GM19240 (cell line): ENCODE data around the gene FHIP1B.

Source experiments
- DNase-seq: peaks from one replicate; pipeline ENCODE4 v3.0.0; 2011; ENCODE audit warnings: low spot score; ENCODE audit not compliant: insufficient read length

The FHIP1B gene

GRCh38 chr11:6240139-6240538 is 5.7 kb upstream of the FHIP1B start:
- no peak for DNase-seq

DNA sequence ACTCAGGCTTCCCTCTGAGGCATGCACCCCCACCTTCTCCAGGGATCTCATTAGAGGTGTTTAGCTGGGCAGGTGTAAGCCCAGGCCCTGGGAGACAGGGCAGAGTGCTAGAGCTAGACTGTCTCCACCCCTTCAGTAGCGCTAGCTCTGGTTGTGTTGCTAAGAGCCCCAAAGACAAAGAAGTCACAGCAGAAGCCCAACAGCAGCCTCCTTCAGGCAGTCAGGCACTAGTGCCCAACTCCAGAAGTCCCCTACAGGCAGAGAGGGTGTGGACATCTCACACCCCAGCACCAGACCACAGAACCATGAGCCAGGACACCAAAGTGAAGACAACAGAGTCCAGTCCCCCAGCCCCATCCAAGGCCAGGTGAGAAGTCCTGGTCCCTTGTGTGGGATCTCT is 4.5 kb upstream of the FHIP1B start, which contains the start of gene CNGA4:
CNGA4 (plus strand) TSS at position 188 of the 400 bp plus-strand sequence; CDS start at position 306, 118 bp downstream.
- DNase-seq, result no peak

DNA sequence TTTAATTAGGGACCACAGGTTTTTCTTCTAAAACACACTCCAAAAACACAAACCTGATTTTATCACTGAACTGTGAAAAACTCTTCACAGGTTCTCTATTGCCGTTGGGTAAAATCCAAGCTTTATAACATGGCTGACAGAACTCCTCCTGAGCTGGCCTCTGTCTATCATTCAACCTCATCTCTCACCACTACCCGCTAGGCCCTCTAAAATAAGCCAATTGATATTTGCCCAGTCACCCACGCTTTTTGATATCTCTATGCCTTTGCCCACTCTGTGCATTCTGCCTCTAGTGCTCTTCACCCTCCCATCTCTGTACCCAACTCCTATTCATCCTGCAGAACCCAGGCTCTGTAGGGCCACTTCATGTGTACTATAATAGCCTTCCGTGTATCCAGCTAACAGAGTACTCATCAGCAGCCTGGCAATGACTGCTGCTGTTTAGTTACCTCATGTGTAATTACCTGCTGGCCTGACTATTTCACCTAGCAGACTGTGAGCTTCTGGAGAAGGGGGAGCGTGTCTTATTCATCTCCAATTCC is 3.4 kb upstream of the FHIP1B start:
- no peak for DNase-seq

DNA sequence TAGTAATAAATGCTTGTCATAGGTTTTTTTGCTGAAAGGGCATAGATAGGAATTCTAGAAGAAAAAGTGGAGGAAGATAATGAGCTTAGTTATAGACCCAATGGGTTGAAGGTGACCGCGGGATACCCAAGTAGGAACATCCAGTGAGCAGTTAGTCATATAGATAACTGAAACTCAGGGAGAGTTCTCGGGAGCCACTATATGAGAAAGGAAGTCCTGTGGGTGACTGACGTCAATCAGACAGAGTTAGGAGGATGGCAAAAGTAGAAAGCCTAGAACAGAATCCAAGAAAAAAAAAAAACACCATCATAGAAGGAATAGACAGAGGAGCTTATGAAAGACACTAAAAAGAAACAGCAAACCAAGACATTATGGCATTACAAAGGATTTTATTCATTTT is 2.8 kb upstream of the FHIP1B start:
- DNase-seq, result no peak

GRCh38 chr11:6233984-6234386 is 451 bp downstream of the FHIP1B start:
- no peak for DNase-seq

GRCh38 chr11:6232899-6233298 is 1.5 kb downstream of the FHIP1B start:
- no peak for DNase-seq

- DNase-seq, result no peak
Measured at GRCh38 chr11:6229911-6230310, 4.5 kb downstream of the FHIP1B start.

DNA sequence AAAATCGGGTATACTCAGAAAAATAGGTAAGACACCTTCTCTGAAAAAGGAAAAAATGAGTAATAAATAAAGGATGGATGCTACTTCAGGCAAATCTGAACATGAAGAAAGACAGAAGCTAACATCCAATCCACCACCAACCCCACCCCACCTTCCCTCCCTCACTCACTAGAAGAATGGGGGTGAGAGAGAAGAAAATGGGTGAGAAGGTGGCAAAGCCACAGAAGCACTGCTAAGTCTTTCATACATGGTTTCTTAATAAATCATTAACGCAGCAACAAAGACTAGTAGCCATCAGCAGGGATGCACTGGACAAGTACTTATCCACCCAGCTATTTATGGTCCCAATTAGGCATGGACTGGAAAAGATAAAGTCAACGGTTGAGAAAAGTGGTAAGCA is 5.9 kb downstream of the FHIP1B start:
- DNase-seq, result no peak

DNA sequence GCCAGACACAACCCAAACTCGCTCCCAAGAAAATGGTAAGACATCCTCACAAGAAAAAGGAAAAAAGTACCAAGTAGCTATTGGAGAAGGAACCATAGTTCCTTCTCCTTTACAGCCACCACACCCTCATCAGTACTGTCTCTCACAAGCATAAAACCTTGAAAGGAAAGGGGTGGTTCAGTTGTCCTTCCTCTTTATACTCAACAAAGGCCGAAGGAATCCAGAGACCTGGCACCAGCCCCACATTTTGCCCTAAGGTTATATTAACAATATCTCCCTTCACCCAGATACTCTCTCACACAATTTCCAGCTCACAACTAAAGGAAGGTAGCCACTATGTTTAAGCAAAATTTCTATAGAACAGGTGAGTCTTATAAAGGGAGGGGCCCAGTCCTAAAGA is 8.5 kb downstream of the FHIP1B start:
- no peak for DNase-seq

DNA sequence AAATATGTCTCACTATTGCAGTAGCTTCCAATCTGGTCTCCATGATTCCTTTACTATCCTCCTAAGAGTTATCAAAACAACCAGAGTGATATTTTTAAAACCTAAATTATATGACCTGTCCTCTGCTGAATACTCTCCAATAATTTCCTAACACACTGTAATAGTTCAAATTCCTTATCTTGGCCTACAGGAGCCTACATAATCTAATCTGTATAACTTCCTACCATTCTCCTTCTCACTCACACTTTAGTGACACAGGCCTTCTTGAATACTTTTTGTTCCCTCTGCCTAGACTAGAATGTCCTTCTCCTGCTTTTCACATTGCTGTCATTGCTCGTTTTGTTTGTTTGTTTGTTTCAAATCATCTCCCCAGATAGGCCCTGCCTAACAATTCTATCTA is 9.4 kb downstream of the FHIP1B start:
- no peak for DNase-seq

GRCh38 chr11:6224421-6224820 is 10.0 kb downstream of the FHIP1B start:
- no peak for DNase-seq

DNA sequence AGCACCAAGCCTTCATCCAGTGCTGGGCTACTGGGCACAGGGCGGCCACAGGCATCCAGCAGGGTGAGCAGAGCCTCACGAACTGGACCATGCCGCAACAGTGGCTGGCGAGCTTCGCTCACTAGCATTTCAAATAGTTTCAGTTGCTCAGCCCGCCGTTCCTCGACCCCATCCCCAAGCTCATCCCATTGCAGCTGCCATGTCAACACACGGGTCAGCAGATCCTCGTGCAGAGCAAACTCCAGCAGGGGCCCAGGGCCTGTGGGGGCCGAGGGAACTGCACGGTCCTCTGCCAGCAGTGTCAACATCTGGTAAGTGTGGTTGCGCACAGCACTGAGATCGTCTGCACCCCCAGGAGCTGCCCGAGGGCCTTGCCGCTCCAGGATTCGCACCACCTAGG is 10.6 kb downstream of the FHIP1B start:
- DNase-seq, result no peak

DNA sequence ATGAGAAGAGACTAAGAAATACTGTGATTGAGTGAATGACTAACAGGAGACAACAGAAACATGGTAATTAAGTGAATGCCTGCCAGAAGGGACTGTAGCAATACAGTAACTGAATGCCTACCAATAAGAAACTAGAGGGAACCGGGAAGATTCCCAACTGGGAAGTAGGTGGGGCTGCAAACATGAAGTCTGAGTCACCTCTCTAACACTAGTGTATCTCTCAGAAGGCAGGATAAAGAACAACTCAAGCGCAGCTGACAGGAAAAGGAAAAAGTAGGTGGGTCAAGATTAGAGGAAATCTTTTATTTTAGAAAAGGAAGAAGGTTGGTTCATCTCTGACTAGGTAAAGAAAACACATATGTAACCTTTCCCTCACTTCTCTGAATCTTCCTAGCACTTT is 15.1 kb downstream of the FHIP1B start:
- no peak for DNase-seq

GRCh38 chr11:6217722-6218121 is 16.7 kb downstream of the FHIP1B start:
- no peak for DNase-seq

GRCh38 chr11:6216501-6216900 is 17.9 kb downstream of the FHIP1B start:
- no peak for DNase-seq

DNA sequence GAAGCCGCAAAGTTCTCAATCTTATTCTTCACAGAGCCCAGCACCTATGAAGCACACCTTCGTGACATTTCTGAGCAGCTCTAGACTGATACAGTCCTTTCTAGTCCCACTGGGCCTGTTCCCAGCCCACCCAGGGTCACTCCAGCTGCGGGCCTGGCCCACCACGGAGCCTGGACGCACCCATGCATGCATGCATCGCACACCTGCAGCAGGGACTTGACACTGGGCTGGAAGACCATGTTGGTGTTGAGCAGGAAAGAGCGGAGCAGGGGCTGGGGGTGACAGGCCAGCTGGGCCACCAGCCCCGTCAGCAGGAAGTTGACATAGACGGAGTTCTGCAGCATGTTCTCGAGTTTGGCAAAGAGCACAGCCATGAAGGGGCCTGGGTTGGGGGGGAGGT is 19.9 kb downstream of the FHIP1B start:
- DNase-seq, result no peak

DNA sequence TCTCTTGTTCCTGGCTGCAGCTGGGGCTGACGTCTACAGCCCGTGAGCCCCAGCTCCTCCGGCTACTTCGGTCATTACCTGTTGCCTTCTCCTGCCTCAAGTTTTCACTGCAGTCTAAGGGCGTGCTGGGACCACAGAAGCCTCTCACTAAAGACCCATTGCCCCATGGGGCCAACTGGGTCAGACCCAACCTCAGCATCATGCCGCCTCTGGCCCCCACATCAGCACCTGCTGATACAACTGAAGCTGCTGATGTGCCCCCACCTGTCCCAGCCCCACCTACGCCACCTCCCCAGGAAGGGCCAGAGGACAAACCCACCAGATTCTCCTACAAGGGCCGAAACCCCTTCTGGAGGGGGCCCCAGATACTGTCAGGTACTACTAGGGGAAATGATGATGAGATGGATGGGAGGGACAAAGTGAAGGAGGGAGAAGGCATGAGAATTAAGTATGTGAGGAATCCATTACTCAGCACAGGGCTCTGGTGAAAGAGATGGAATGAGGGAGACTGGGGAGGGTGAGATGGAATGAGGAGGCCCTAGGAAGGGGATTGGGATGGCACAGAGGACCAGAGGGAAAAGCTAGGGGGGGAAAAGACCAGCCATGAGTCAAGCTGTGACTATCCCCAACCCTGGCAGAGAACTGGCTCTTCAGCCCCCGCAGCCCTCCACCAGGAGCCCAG is 24.0 kb downstream of the FHIP1B start:
- no peak for DNase-seq

- no peak for DNase-seq
Measured at GRCh38 chr11:6209801-6210200, 24.6 kb downstream of the FHIP1B start.

DNA sequence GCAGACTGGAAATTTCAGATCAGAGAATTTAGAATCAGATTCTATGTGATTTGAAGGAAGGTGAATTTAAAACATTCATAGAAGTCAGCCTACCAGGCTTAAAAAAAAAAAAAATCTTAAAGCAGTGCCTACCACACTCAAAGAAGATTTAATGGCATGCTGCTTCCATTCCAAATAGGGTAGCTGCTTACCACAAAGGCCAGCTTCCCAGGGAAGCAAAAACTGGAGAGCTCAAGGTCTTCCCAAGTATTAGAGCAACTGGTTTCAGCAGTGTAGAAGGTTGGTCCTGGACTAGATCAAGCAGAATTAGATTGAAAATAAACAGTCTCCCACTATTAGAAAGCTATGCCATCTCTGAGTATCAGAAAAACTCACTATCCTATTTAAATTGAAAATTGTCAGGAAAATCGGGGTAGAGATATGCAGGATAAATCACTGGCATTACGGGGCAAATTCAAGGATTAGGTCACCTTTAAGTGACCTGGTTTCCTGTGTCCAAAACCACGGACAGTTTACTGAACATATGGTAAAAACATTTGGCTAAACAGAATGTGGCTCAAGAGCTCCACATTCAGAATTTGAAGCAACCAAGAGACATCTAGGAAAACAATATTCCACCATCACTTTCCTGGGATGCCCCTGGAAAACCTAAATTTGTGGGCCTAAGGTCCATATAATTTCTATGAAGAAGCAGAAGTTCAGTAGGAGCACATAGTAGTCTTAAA is 27.8 kb downstream of the FHIP1B start:
- no peak for DNase-seq

DNA sequence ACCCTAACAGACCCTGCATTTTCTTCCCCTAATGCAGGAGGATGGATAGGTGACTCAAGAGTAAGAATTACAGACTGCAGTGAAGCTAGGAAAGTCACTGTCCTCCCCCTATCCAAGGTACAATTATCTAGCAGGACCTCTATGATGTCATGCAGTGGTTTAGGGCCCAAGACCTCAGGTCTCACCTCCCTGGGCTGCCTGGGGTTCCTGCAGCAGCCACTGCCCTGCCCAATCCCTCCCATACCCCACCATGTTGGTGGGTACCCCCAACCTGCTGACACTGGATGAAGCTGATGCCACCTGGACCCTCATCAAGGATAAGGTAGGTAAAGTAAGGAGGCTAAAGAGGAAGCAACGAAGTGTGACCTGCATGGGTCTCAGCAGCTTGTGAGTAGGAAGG is 29.1 kb downstream of the FHIP1B start, which contains the start of gene C11orf42:
C11orf42 (plus strand) TSS at position 192 of the 400 bp plus-strand sequence; CDS start at position 251, 59 bp downstream.
- no peak for DNase-seq

GRCh38 chr11:6204706-6205105 is 29.7 kb downstream of the FHIP1B start:
- no peak for DNase-seq

- DNase-seq, result no peak
Measured at GRCh38 chr11:6203327-6203726, 31.1 kb downstream of the FHIP1B start.

GRCh38 chr11:6202041-6202440 is 32.4 kb downstream of the FHIP1B start:
- DNase-seq, result no peak
